ENCODE results near the gene SOX13. TPM values are rescaled to one million over a fixed set of nuclear protein-coding genes. Genes with fewer than 3 reads are reported as not detected.
A peak's percentile ranks its signal among the peaks of the same experiment; 100 is the strongest.

SOX13 gene
- total RNA-seq, 6 experiments from 2014 or later, result 12.5 to 29.1 (median 17.1) TPM

GRCh38 chr1:204152310-204153044 is 79.6 kb downstream of the SOX13 start:
- H3K4me3 ChIP-seq, result peak overlapping the region; percentile 70 to 98 (median 87)
- H3K27ac ChIP-seq, result peak overlapping the region in 2 of 3 donors; percentile 44 to 86
- 30% methylated on average over 9 of the region's 25 CpGs for WGBS (ENCODE audit: insufficient coverage, low coverage, low lambda C conversion rate, missing lambda C conversion rate)
- TF ChIP-seq CTCF (IDR thresholded peaks at IDR 0.05), result no peak
- TF ChIP-seq POLR2A (IDR thresholded peaks at IDR 0.05), result no peak
- H3K27me3 ChIP-seq, result no peaks in the 10 kb centered on the region
- peaks cover 0 to 13% (median 3%) of the 10 kb centered on the region in 4 donors for H3K4me1 ChIP-seq
- peak; percentile 44 to 52 (median 49) for ATAC-seq
- DNase-seq, result peak; percentile 39 to 76 (median 73)
- intact Hi-C loops (cut with DNase I), result loop anchor here in 1 of 2 donors (10.0 kb wide), 1 partner anchor 288 kb away; the partner anchor contains the start of gene SNRPE
- H3K9me3 ChIP-seq, result no peaks in the 10 kb centered on the region
- no peaks in the 10 kb centered on the region for H3K36me3 ChIP-seq

GRCh38 chr1:204153667-204154066 is 80.8 kb downstream of the SOX13 start:
- ATAC-seq, result no peak
- Histone ChIP-seq H3K27ac (no peak overlapping the region), H3K27me3 (no peaks in the 10 kb centered on the region), H3K9me3 (no peaks in the 10 kb centered on the region), H3K36me3 (no peaks in the 10 kb centered on the region), H3K4me1 (peaks cover 0 to 7% (median 3%) of the 10 kb centered on the region in 4 donors), H3K4me3 (no peak overlapping the region)
- TF ChIP-seq CTCF (IDR thresholded peaks at IDR 0.05) (no peak), POLR2A (IDR thresholded peaks at IDR 0.05) (no peak)
- WGBS (ENCODE audit: insufficient coverage, low coverage, low lambda C conversion rate, missing lambda C conversion rate), result 90% methylated on average over 2 of the region's 5 CpGs
- intact Hi-C loops (cut with DNase I), result loop anchor here in 1 of 2 donors (10.0 kb wide), 1 partner anchor 289 kb away; the partner anchor contains the start of gene SNRPE
- DNase-seq, result peak in 1 of 3 donors; percentile 32

GRCh38 chr1:204154568-204155255 is 81.8 kb downstream of the SOX13 start:
- Histone ChIP-seq H3K36me3 (no peaks in the 10 kb centered on the region), H3K27me3 (no peaks in the 10 kb centered on the region), H3K27ac (no peak overlapping the region), H3K9me3 (no peaks in the 10 kb centered on the region), H3K4me1 (peaks cover 0 to 7% (median 3%) of the 10 kb centered on the region in 4 donors), H3K4me3 (no peak overlapping the region)
- intact Hi-C loops (cut with DNase I), result loop anchor here in 1 of 2 donors (10.0 kb wide), 1 partner anchor 290 kb away; the partner anchor contains the start of gene SNRPE
- ATAC-seq (no peak), DNase-seq (peak in 1 of 3 donors; percentile 31)
- TF ChIP-seq CTCF (IDR thresholded peaks at IDR 0.05) (no peak), POLR2A (IDR thresholded peaks at IDR 0.05) (no peak)
- 100% methylated on average over 1 of the region's 15 CpGs for WGBS (ENCODE audit: insufficient coverage, low coverage, low lambda C conversion rate, missing lambda C conversion rate)

- peaks cover 0 to 7% (median 3%) of the 10 kb centered on the region in 4 donors for H3K4me1 ChIP-seq
- H3K27me3 ChIP-seq, result no peaks in the 10 kb centered on the region
- ATAC-seq, result no peak
- H3K4me3 ChIP-seq, result no peak overlapping the region
- no peaks in the 10 kb centered on the region for H3K9me3 ChIP-seq
- 74% methylated on average over 5 of the region's 10 CpGs for WGBS (ENCODE audit: insufficient coverage, low coverage, low lambda C conversion rate, missing lambda C conversion rate)
- H3K27ac ChIP-seq, result no peak overlapping the region
- DNase-seq, result no peak
- TF ChIP-seq POLR2A (IDR thresholded peaks at IDR 0.05) (no peak), CTCF (IDR thresholded peaks at IDR 0.05) (no peak)
- intact Hi-C loops (cut with DNase I), result loop anchor here in 1 of 2 donors (10.0 kb wide), 1 partner anchor 291 kb away; the partner anchor contains the start of gene SNRPE
- H3K36me3 ChIP-seq, result no peaks in the 10 kb centered on the region
Observed at GRCh38 chr1:204155881-204156280, 83.0 kb downstream of the SOX13 start.
